Measurements from ENCODE around the gene KPNA6.

Gene KPNA6

DNA sequence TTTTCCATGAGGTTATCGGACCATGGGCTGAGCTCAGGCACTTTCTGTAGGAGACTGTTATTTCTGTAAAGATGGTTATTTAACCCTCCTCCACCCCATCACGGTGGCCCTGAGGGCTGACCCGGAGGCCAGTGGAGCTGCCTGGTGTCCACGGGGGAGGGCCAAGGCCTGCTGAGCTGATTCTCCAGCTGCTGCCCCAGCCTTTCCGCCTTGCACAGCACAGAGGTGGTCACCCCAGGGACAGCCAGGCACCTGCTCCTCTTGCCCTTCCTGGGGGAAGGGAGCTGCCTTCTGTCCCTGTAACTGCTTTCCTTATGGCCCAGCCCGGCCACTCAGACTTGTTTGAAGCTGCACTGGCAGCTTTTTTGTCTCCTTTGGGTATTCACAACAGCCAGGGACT lies 90.0 kb downstream of the KPNA6 start:
- peaks cover 49% of the 10 kb centered on the region for H3K36me3 ChIP-seq (replicated peaks)
- DNase-seq, result no peak
- H3K27ac ChIP-seq, result no peak overlapping the region
- no peaks in the 10 kb centered on the region for H3K27me3 ChIP-seq (replicated peaks)
- no peak overlapping the region for H3K4me3 ChIP-seq (ENCODE audit: low read depth, low read length)
- TF ChIP-seq CTCF (IDR thresholded peaks at IDR 0.05; ENCODE audit: low read depth, low read length, missing control alignments), result no peak
- in situ Hi-C loops (cut with HindIII; ENCODE audit: low pct_ligation_motif_present, low sequenced_read_pairs), result no loop called here

GRCh38 chr1:32198237-32199042 lies 90.6 kb downstream of the KPNA6 start:
- Histone ChIP-seq H3K36me3 (replicated peaks) (peaks cover 43% of the 10 kb centered on the region), H3K27me3 (replicated peaks) (no peaks in the 10 kb centered on the region), H3K27ac (no peak overlapping the region), H3K4me3 (ENCODE audit: low read depth, low read length) (no peak overlapping the region)
- in situ Hi-C loops (cut with HindIII; ENCODE audit: low pct_ligation_motif_present, low sequenced_read_pairs), result no loop called here
- DNase-seq, result no peak
- no peak for TF ChIP-seq CTCF (IDR thresholded peaks at IDR 0.05; ENCODE audit: low read depth, low read length, missing control alignments)

DNA sequence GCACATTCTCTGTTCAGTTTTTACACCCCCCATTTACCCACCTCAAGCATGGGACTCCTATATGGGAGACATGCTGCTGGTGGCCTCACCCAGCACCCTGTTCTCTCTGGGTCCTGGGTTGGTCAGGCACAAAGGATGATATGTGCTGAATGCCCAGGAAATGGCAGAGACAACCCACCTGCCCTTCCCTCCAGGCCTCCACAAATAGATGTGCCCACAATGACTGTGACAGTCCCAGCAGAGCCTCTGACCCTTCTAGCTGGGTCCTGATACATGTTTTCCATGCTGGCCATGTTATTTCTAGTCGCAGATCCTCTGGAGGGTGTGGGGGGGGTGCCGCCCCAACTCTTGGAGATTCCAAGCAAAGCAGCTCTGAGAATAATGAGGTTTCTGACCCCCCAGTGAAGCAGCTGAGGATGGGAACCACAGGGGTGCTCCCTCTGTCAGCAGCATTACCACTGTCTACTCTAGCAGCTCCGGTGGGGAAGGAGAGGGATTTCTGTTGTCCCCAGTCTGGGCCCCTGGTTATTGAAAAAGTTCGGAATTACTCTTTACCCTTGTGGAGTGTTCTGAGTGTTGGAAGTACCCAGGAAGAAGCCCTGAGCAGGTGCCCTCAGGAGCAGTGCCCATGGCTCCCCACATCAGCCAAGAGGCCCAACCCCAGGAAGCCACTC lies 91.3 kb downstream of the KPNA6 start:
- in situ Hi-C loops (cut with HindIII; ENCODE audit: low pct_ligation_motif_present, low sequenced_read_pairs), result no loop called here
- TF ChIP-seq CTCF (IDR thresholded peaks at IDR 0.05; ENCODE audit: low read depth, low read length, missing control alignments), result no peak
- Histone ChIP-seq H3K27me3 (replicated peaks) (no peaks in the 10 kb centered on the region), H3K27ac (no peak overlapping the region), H3K36me3 (replicated peaks) (peaks cover 37% of the 10 kb centered on the region), H3K4me3 (ENCODE audit: low read depth, low read length) (no peak overlapping the region)
- DNase-seq, result no peak

DNA sequence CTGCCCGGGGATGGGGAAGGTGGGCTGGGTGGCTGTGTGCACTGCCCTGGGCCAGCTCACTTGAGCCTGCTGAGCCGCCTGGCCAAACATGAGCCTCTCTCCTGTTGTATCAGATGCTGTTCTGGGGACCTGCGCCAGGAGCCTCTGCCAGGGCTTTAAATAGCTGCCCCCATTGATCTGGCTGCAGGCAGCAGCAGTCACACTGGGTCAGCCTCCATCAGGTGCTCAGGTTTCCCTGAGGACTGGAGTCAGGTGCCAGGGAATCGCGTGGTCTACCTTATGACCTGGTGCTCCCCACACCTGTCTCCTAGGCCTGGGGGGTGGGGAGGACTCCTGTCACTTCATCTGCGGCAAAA lies 91.8 kb downstream of the KPNA6 start:
- DNase-seq, result no peak

DNA sequence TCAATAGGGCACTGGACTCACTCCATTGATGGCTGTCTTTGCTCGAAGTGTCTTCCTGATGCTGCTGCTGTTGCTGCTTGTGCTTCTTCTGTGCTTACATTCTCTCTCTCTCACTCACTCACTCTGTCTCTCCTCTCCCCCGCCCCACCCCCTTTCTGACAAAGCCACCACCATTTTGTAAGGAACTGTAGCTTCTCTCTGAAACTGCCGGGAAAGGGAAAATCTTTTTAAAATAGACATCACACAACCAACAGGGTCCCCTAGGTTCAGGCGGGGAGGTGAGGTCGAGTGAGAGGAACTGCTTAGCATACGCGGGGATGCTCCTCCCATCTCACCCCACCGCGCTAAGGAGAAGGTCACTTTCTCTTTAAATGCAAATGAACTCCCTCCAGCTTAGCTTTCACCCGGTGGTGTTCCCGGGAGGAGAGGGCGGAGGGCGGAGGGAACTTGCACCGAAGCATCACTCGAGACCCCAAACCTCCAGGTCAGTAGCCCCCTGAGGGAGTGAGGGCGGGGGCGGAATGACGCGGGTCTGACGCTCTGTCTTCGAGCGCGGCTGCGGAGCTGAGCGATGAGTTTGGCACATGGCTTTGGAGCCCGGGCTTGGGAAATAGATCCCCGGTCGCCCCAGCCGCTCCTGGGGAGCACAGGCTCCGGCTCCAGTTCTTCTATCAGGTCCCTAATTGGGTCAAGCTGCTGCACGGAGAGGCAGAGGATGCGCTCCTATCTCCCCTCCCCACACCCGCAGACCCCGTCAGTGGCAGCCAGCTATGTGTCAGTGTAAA lies 92.6 kb downstream of the KPNA6 start, which contains the start of gene CCDC28B:
Gene CCDC28B, plus strand, starts transcription at position 370 of the 785 bp plus-strand sequence. CDS start 1,341 bp downstream, outside the sequence.
- H3K27ac ChIP-seq, result peak within 1 kb of the TSS; percentile 86
- no peak for TF ChIP-seq CTCF (IDR thresholded peaks at IDR 0.05; ENCODE audit: low read depth, low read length, missing control alignments)
- DNase-seq, result peak; percentile 68
- H3K4me3 ChIP-seq (ENCODE audit: low read depth, low read length), result peak within 1 kb of the TSS; percentile 72
- peaks cover 28% of the 10 kb centered on the region for H3K36me3 ChIP-seq (replicated peaks)
- no peaks in the 10 kb centered on the region for H3K27me3 ChIP-seq (replicated peaks)
- in situ Hi-C loops (cut with HindIII; ENCODE audit: low pct_ligation_motif_present, low sequenced_read_pairs), result no loop called here

More for the DNA sequence above, 91.8 kb downstream of the KPNA6 start:
- H3K4me3 ChIP-seq (ENCODE audit: low read depth, low read length), result peak overlapping the region; percentile 72
- in situ Hi-C loops (cut with HindIII; ENCODE audit: low pct_ligation_motif_present, low sequenced_read_pairs), result no loop called here
- no peak for TF ChIP-seq CTCF (IDR thresholded peaks at IDR 0.05; ENCODE audit: low read depth, low read length, missing control alignments)
- no peaks in the 10 kb centered on the region for H3K27me3 ChIP-seq (replicated peaks)
- peaks cover 32% of the 10 kb centered on the region for H3K36me3 ChIP-seq (replicated peaks)
- H3K27ac ChIP-seq, result peak overlapping the region; percentile 86

Data from brain microvascular endothelial cell (primary cell).